Gastroesophageal sphincter (tissue), 4 donors: ENCODE data around the gene KCNN3. TPM values are rescaled to one million over a fixed set of nuclear protein-coding genes. Genes with fewer than 3 reads are reported as not detected.

Experiments used
- ATAC-seq: fragments of 150-250 bp; one replicate; pipeline ENCODE4 v1.9.1; 2016; ENCODE audit warnings: mild to moderate bottlenecking, moderate library complexity
- H3K27ac ChIP-seq, 4 donors: fragments of 200-600 bp; sonication (generic) in 3 of 4; 1 replicate in 3 of 4; 2 replicates in 1 of 4; pipeline ENCODE4 v1.5.1; 2016 to 2019
- H3K27me3 ChIP-seq: fragments of 200-600 bp; sonication (generic); one replicate; pipeline ENCODE4 v1.5.1; 2019
- H3K36me3 ChIP-seq, 2 donors: fragments of 200-600 bp; sonication (generic); one replicate each; pipeline ENCODE4 v1.5.1; 2019; ENCODE audit warnings: control low read depth in 1 of 2
- H3K4me1 ChIP-seq, 3 donors: fragments of 200-600 bp; sonication (generic); 1 replicate in 2 of 3; 2 replicates in 1 of 3; pipeline ENCODE4 v1.5.1; 2016 to 2019; ENCODE audit warnings: control low read depth in 2 of 3
- H3K4me3 ChIP-seq, 2 donors: fragments of 200-600 bp; sonication (generic); one replicate each; pipeline ENCODE4 v1.5.1; 2019; ENCODE audit warnings: mild to moderate bottlenecking in 1 of 2, moderate library complexity in 1 of 2
- H3K9me3 ChIP-seq, 3 donors: fragments of 200-600 bp; sonication (generic); one replicate each; pipeline ENCODE4 v1.5.1; 2017 to 2019; ENCODE audit warnings: control low read depth in 2 of 3
- EP300 ChIP-seq: sonication (generic); formaldehyde crosslinking; IDR thresholded peaks from one replicate; pipeline ENCODE4 v1.6.1; 2017; ENCODE audit warnings: antibody characterized with exemption, mild to moderate bottlenecking
- POLR2A ChIP-seq, 2 donors: fragments of 450-650 bp; IDR thresholded peaks; one replicate each; pipeline ENCODE4 v1.6.1; 2017; ENCODE audit warnings: antibody characterized with exemption in 2 of 2, mild to moderate bottlenecking in 2 of 2, moderate library complexity in 1 of 2
- POLR2AphosphoS5 ChIP-seq: sonication (generic); formaldehyde crosslinking; IDR thresholded peaks from one replicate; pipeline ENCODE4 v1.6.1; 2017; ENCODE audit warnings: antibody characterized with exemption
- WGBS, 2 donors: methylation state at CpG; one replicate each; pipeline ENCODE4 v1.1.5; 2018; ENCODE audit warnings: low coverage in 1 of 2; 5-methylcytosine and 5-hydroxymethylcytosine counted together
- total RNA-seq, 4 donors: library from RNA; depleted of rRNA; stranded (reverse); fragments of >200 nt; gene quantifications; one replicate each; pipeline ENCODE4 v1.1.0, GENCODE V29; 2016
- TF ChIP-seq, protein P1 (sequence below), 4 experiments: fragments of 200-600 bp in 2 of 4; fragments of 450-650 bp in 2 of 4; sonication (generic) in 1 of 4; IDR thresholded peaks; one replicate each; pipeline ENCODE4 v1.5.1; 2017 to 2019; ENCODE audit warnings: antibody characterized with exemption in 4 of 4, mild to moderate bottlenecking in 2 of 4, moderate library complexity in 2 of 4

The KCNN3 gene
- total RNA-seq, 4 donors from 2014 or later: 1.8 to 13.7 (median 8.1) TPM

DNA sequence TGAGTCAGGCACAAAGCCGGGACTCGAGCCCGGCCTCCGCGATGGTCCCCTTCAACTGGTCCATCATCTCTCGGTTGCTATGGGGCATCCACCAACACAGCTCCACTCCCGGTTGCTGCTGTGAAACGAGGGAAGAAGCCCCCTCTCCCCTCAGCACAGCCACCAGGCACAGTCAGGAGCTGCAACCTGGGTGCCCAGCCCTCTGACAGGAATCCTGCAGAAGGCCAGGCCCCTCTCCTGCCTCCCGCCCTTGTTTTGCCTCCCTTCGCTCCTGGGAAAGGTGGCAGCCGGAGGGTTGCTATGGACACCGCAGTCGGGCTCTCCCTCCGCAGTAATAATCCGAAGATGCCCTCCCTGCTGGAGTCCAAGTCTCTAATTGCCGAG lies 8.9 kb upstream of the KCNN3 start:
- H3K27me3 ChIP-seq: peaks cover 19% of the 10 kb centered on the region
- no peak overlapping the region for H3K27ac ChIP-seq
- ATAC-seq: no peak
- peaks cover 0 to 6% (median 0%) of the 10 kb centered on the region in 3 donors for H3K4me1 ChIP-seq
- TF ChIP-seq, protein P1, sequence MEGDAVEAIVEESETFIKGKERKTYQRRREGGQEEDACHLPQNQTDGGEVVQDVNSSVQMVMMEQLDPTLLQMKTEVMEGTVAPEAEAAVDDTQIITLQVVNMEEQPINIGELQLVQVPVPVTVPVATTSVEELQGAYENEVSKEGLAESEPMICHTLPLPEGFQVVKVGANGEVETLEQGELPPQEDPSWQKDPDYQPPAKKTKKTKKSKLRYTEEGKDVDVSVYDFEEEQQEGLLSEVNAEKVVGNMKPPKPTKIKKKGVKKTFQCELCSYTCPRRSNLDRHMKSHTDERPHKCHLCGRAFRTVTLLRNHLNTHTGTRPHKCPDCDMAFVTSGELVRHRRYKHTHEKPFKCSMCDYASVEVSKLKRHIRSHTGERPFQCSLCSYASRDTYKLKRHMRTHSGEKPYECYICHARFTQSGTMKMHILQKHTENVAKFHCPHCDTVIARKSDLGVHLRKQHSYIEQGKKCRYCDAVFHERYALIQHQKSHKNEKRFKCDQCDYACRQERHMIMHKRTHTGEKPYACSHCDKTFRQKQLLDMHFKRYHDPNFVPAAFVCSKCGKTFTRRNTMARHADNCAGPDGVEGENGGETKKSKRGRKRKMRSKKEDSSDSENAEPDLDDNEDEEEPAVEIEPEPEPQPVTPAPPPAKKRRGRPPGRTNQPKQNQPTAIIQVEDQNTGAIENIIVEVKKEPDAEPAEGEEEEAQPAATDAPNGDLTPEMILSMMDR (IDR thresholded peaks at IDR 0.05): no peak
- TF ChIP-seq POLR2AphosphoS5 (no peak), EP300 (no peak), POLR2A (IDR thresholded peaks at IDR 0.05) (no peak)
- H3K36me3 ChIP-seq: no peaks in the 10 kb centered on the region
- no peaks in the 10 kb centered on the region for H3K9me3 ChIP-seq
- no peak overlapping the region for H3K4me3 ChIP-seq
- no CpG with 5 or more reads among the region's 16 CpGs for WGBS, 2 donors

DNA sequence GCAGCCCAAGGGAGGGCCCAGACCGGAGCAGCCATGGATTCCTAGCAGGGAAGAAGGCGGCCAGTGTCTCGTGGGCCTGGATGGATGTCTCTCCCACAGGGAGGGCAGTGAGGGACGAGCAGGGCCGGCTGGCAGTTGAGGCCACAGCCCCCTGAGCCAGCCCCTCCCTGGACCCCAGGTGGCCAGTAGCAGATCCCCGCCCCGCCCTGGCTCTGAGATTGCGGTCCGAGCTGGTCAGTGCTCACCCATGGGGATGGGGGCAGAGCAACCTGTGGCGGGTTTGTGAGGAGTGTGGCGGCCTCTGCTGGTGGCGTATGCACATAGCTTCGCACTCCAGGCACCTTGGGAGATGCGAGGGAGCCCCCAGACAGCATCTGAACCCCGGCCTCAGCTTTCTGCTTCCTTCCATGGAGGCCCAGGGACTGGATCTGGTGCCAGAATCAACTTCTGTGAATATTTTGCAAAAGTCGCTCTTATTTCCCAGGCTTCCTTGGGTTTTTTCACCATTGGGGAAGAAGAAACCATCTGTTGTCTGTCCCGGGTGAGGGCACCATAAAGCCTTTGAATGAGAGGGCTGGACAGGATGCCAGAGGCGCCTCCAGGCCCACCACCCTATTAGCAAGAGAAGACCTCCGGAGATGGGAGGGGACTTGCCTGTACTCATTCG lies 8.4 kb upstream of the KCNN3 start:
- no peak overlapping the region for H3K27ac ChIP-seq
- peak; percentile 92 for ATAC-seq
- peaks cover 22% of the 10 kb centered on the region for H3K27me3 ChIP-seq
- H3K36me3 ChIP-seq: no peaks in the 10 kb centered on the region
- no peaks in the 10 kb centered on the region for H3K9me3 ChIP-seq
- H3K4me3 ChIP-seq: no peak overlapping the region
- TF ChIP-seq, protein P1 (IDR thresholded peaks at IDR 0.05): peak in 3 of 4 experiments; percentile 87 to 93 (median 88)
- no peak for TF ChIP-seq POLR2AphosphoS5
- 0 to 15% methylated on average over 1 to 4 of the region's 20 CpGs for WGBS, 2 donors
- peaks cover 0 to 6% (median 0%) of the 10 kb centered on the region in 3 donors for H3K4me1 ChIP-seq

DNA sequence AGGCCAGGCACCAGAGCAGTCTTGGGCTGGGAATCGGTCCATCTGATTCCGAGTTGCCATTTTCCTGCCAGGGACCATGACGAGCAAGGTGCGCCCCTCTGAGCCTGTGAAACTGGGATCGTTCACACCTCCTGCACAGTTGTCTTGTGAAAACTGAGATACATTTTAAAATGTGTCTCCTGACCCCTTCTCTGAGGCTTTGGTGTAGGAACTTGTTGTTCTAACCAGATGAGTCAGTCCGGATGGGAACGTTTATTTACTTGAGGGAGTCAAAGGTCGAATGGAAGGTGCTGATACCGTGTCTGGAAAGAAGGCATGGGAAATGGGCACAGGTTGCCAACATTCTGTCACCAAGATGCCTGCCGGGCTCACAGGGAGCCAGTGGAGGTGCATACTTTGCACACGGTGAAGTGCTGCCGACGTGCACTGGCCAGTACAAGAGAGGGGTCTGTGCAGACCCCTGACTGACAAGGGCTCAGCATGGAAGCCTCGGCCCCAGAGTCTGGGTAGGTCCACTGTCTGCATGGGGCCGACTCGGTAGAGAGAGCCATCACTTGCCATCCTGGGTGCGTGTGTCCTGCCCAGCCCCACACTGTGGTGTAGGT lies 7.4 kb upstream of the KCNN3 start:
- TF ChIP-seq, protein P1 (IDR thresholded peaks at IDR 0.05): no peak
- TF ChIP-seq POLR2AphosphoS5 (no peak), POLR2A (IDR thresholded peaks at IDR 0.05) (no peak), EP300 (no peak)
- no peaks in the 10 kb centered on the region for H3K9me3 ChIP-seq
- WGBS, 2 donors: 38 to 50% methylated on average over 2 to 6 of the region's 17 CpGs
- peaks cover 0 to 6% (median 0%) of the 10 kb centered on the region in 3 donors for H3K4me1 ChIP-seq
- no peak overlapping the region for H3K27ac ChIP-seq
- no peaks in the 10 kb centered on the region for H3K36me3 ChIP-seq
- peaks cover 29% of the 10 kb centered on the region for H3K27me3 ChIP-seq
- no peak overlapping the region for H3K4me3 ChIP-seq
- no peak for ATAC-seq

- Histone ChIP-seq H3K27me3 (peaks cover 32% of the 10 kb centered on the region), H3K9me3 (no peaks in the 10 kb centered on the region), H3K4me1 (peaks cover 0 to 6% (median 0%) of the 10 kb centered on the region in 3 donors), H3K27ac (no peak overlapping the region), H3K36me3 (no peaks in the 10 kb centered on the region), H3K4me3 (no peak overlapping the region)
- WGBS, 2 donors: 67 to 80% methylated on average over 1 to 2 of the region's 3 CpGs
- no peak for ATAC-seq
- no peak for TF ChIP-seq EP300
- no peak for TF ChIP-seq POLR2AphosphoS5
- TF ChIP-seq, protein P1 (IDR thresholded peaks at IDR 0.05): no peak
- no peak for TF ChIP-seq POLR2A (IDR thresholded peaks at IDR 0.05)
These were observed 6.8 kb upstream of the KCNN3 start for GRCh38 chr1:154876842-154877369.

GRCh38 chr1:154874465-154874864 lies 4.4 kb upstream of the KCNN3 start:
- no peaks in the 10 kb centered on the region for H3K9me3 ChIP-seq
- no peak for ATAC-seq
- no peaks in the 10 kb centered on the region for H3K36me3 ChIP-seq
- WGBS, 2 donors: 90 to 100% methylated on average over 1 to 4 of the region's 5 CpGs
- TF ChIP-seq POLR2AphosphoS5 (no peak), EP300 (no peak), POLR2A (IDR thresholded peaks at IDR 0.05) (no peak)
- TF ChIP-seq, protein P1 (IDR thresholded peaks at IDR 0.05): no peak
- peaks cover 48% of the 10 kb centered on the region for H3K27me3 ChIP-seq
- H3K27ac ChIP-seq: no peak overlapping the region
- peaks cover 0 to 19% (median 4%) of the 10 kb centered on the region in 3 donors for H3K4me1 ChIP-seq
- H3K4me3 ChIP-seq: no peak overlapping the region
